HG02970 (cell line): ENCODE results near the gene RBMS1.
"Not testable (repeated sequence)": the region's sequence is repeated elsewhere in the genome, so short reads cannot be mapped to it uniquely, and the experiment has no call there.

ENCODE experiments used
- ATAC-seq: cut with Tn5 transposase; IDR thresholded peaks from one replicate; pipeline ENCODE4 v1.9.1; 2021; ENCODE audit warnings: mild to moderate bottlenecking, moderate library complexity, moderate number of reproducible peaks; ENCODE audit not compliant: unreplicated experiment, low FRiP score

RBMS1 gene

DNA sequence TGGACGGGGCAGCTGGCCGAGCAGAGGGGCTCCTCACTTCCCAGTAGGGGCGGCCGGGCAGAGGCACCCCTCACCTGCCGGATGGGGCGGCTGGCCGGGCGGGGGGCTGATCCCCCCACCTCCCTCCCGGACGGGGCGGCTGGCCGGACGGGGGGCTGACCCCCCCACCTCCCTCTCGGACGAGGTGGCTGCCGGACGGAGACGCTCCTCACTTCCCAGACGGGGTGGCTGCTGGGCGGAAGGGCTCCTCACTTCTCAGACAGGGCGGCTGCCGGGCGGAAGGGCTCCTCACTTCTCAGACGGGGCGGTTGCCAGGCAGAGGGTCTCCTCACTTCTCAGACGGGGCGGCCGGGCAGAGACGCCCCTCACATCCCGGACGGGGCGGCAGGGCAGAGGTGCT is 54.6 kb downstream of the RBMS1 start:
- not testable (repeated sequence) for ATAC-seq

DNA sequence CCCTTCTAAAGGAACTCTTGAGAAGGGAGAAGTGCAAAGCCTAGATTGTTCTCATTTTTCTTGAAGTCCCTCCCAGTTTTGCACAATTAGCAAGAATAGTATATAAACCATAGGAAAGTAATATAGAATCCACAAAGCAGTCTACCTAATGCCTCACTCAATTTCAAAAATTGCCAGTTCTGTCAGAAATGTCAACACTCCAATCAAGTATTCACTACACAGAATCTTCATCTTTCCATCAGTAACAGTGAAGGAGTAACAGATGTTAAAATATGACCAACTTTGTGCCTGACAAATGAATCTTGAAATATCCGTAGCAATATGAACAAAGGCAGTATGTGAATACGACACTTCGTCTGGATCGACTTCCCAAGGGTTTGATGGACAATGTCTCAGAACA is 56.3 kb downstream of the RBMS1 start:
- no peak for ATAC-seq

DNA sequence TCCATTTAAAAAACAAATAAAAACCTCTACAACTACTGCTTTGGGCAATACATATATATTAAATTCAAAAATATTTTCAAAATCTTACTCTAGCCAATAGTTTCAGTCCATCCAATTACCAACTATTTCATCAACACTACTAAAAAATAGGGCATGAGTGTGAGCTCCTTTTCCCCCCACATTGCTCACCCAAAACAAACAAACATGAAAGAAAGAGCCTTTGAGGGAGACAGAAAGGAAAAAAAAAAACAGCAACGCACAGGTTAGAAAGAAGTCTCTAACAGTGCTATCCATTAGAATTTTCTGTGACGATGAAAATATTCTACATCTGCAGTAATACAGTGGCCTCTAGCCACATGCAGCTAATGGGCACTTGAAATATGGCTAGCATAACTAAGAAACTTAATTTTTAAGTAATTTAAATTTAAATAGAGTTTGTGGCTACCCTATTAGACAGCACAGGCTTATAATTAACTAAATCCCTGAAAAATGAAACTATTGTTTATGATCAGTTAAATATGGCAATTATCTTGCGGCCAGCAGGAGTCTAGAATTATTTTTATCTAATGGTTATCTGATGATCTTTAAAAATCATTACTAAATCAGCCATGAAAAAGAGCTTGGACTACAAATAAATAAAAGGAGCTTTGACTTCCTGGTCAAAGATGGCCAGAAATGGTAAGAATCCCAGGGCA is 59.2 kb downstream of the RBMS1 start:
- no peak for ATAC-seq

DNA sequence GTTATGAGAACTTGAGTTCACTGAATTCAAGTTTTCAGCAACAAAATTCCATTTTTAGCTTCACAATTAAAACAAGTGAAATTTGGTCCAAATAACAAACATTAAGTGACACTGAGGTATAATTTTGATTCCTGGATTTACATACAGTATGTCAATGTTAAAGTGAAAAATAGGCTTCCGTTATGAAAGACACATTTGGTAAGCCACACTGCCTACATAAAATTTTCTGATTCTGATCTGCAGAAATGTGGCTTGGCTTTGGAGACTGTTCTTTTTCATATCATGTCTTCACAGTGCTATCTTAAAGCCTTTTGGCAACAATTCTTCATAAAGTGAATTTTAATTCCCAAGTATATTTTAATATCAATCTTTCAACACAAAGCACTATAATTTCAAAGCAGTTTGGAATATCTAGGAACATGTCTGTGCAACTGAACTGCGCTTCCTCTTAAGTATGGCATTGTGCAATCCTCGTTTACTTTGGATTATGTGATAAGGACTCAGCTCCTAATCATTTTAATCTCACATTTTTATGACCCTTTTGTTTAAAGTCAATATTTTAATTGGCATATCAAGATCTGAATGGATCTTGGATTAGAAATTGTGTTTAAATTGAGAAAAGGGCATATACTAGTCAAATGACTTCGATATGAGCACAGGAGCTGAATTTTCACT is 60.0 kb downstream of the RBMS1 start:
- ATAC-seq: no peak

DNA sequence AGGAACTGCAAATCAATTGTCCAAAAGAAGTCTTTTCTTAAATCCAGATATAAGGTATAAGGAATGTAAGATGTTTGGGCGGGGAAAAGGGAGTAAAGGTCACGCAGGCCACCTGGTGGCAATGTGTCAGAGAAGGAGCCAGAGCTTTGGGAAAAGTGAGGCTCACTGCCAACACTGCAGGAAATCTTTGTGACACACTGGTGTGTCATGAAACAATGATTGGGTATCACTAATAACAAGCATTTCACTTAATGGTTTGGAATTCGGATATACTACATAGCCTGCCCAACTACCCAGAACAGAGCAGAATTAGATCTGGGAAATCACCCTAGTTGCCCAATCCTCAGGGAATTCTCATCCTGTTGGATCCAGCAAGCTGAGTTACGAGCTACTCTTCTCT is 61.0 kb downstream of the RBMS1 start:
- no peak for ATAC-seq

DNA sequence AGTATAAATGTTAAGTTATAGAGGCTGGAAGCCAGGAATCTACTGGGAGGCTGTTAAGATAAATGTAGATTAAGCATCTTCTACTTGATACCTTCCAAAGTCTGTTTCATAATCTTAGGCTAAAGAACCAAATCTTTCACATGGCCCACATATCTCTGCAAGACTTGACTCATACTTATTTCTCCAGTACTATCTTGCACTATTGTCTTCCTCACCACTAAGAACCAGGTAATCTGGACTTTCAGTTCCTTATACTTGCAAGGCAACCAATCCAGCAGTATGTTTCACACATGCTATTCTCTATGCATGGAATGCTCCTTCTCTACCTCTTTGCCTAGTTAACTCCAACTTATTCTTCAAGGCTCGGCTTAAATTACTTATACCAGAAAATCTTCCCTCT is 62.2 kb downstream of the RBMS1 start:
- no peak for ATAC-seq

DNA sequence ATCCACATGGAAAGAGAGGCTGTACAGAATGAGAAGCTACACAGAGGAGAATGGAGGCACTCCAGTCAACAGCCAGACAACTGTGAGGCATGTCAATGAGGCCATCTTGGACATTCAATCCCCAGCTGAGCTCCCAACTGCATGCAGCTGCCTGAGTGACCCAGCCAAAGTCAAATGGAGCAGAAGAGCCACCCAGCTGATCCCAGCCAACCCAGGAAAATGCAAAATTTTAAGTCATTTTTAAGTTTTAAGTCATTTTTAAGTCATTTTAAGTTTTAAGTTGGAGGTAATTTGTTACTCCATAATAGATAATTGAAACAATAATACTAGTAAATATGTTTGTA is 63.6 kb downstream of the RBMS1 start:
- ATAC-seq: no peak

DNA sequence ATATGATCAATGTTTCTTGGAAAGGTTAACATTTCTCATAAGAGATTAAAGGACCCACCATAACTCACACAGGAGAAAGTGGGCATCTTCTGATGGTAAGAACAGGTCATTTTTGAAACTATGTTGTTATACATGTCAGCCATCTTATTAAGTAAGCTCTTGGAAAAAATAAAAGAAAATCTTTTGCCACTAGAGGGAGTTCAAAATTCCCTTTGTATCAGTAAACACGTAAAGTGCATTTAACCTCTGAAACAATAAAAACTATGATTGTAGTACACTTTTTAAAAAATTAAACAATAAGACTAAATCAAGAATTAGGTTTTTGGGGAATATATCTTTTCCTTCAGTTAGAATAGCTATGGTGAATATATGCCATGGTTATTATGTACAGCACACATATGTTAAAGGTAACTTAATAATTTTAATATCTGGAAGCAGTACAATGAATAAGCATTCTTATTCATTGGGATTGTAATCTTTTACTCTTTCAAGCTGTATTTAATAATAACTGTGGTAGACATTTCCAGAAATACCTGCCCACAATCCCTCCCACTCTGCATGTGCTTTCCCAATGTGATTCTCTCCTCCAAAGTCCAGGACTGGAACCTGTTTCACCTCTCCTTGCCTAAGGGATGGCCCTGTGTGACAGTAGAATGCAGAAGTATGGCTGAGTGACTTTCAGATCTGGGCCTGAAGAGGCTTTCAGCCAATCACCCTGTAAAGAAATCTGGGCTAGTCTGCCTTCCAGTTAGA is 64.2 kb downstream of the RBMS1 start:
- ATAC-seq: no peak

DNA sequence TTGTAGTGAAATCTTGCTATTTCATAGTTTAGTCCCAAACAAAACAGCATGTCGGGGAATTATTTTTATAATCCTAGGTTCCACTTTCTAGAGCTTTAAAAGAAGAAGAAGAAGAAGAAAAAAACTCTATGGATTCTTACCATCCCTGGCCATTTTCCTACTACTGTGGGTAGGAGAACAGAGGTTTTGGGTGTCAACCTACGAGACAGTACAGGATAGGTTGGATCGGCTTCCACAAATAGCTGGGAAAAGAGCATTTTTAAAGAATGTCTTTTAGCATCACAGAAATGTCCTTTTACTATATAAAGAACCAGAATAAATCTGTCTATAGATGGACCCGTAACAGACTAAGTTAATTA is 65.2 kb downstream of the RBMS1 start:
- ATAC-seq: no peak

DNA sequence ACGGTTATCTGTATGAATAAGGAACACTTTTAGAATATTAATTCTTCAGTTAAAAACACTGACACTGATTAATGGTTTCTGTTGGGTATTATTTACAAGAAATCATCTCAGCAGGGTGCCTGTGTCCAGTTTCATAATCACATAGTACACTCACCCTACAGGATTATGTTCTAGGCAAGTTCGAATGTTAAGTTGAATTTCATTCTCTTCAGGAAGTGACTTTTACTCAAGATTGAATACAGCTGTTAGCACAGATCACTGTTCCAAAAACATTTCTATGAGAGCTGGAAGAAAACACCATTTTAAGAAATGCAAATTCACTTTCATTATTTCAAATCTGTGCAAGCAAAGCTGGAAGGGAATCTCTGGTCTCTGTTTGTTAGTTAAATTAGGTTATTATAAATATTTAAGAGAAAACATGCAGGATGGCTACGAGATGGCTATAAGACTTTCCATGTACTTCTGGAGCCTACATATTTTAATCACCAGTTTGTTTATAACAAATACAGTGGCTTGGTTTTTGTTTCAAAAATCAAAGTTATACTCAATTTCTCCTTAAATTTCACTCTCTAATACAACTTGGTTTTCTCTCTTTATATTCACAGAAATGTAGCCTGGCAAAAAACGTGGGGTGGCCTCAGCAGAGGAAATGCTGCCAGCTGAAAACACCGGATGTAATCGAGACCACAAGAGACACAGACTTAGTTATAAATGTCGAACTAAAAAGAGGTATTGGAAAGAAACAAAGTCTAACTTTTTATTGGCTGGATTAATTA is 65.8 kb downstream of the RBMS1 start:
- no peak for ATAC-seq

DNA sequence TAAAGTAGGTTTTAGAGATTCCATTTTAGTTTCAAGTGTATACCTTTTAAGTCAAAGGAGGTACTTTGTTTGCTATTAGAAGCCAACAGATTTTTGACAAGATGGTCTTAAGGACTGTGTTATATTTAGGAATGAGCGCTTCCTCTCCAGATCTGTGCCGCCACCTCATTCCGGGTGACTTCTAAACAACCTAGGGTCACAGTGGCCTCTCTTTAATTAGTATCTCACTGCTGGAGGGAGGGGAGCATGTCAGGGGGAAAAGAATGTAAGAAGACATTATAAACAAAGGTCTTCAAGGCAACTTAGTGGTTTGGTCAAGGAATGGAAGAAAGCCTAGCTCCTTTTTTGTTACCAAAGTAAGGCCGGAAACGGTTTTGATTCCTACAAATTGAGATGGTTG is 67.0 kb downstream of the RBMS1 start:
- ATAC-seq: no peak

DNA sequence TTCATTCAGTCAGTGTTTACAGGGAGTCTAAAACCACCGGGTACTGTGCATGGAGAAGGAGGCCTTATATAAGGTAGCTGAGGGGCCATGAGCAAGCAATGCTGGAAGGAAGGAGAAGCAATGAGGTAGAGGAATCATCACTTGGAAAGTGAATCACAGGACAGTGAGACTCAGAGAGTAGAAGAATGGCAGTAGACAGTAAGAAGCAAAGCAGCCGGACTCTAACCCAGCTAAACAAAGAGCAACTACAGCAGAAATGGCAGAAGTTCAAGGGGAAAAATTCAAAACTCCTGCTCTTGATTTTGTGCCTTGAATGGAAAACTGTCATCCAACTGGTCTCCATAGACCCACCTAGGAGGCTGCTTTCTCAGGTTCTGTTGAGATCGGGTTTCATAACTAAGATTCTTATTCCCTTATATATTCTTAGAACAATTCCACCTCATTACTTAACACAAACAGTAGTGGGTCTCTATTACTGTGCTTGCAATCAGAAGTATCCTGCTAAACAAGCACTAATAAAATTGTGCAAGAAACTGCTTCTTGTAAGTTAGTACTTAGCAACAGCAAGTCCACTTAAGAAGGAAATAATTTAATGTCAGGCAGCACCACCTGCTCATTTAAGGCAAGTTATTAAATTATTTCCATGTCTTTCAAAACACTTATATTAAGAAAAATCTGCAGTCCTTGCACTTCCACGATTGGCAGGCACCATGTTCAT is 68.0 kb downstream of the RBMS1 start:
- ATAC-seq: no peak

DNA sequence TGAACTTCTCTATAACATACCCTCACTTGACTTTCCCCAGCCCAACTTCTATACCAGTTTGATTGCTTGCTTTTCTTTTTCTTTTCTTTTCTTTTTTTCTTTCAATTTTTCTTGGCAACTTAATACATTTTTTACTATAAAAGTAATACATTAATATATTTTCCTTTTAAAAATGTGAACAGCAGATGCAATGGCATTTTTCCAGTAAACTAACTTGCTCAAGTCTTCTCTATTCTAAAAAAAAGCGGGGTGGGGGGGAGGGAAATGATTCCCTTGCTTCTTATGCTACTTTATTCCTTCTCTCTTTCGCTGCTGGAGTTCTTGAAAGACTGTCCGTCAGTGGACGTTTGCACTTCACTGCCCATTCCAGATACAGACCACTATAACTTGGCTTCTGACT is 70.5 kb downstream of the RBMS1 start:
- no peak for ATAC-seq

DNA sequence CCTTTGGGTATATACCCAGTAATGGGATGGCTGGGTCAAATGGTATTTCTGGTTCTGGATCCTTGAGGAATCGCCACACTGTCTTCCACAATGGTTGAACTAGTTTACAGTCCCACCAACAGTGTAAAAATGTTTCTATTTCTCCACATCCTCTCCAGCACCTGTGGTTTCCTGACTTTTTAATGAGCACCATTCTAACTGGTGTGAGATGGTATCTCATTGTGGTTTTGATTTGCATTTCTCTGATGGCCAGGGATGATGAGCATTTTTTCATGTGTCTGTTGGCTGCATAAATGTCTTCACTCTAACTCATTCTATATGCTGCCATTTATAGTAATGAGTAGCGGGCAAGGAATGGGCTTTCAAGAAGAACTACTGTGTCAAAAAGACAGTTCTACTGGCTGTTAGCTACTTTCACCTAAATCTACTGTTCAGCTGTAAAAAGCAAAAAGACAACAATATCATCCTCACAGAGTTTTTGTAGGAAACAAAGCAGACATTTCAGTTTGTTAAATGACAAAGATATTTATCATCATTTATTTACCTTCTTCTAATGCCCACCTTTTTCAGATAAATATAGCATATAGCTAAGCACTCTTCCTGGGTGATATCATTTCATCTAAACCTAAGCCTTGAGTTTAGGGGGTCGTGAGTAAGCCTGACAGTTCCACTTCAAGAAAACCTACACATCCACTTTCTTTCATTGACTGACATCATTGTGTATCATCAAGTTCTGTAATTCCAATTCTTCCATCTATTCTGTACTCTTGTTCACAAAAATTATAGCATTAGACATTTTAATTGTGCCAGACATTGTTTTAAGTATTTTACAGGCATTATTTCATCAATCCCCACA is 71.7 kb downstream of the RBMS1 start:
- not testable (repeated sequence) for ATAC-seq

DNA sequence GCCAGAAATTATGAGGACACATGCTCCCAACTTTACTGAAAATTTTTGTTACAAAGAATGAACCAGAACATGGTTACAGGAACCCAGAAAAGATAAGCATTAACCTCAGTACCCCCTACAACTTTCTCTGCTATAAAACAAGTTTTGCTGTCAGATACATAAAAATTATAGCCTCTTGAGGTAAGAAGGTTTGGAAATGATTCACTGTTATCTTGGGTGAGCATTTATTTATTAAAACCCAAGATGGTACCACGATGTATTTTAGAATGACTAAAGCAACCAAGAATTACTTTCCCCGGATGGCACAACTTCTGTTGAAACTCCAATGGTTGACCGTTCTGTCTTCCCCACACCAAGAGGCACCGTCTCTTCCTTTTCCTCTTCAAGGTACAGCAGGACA is 72.9 kb downstream of the RBMS1 start:
- no peak for ATAC-seq

DNA sequence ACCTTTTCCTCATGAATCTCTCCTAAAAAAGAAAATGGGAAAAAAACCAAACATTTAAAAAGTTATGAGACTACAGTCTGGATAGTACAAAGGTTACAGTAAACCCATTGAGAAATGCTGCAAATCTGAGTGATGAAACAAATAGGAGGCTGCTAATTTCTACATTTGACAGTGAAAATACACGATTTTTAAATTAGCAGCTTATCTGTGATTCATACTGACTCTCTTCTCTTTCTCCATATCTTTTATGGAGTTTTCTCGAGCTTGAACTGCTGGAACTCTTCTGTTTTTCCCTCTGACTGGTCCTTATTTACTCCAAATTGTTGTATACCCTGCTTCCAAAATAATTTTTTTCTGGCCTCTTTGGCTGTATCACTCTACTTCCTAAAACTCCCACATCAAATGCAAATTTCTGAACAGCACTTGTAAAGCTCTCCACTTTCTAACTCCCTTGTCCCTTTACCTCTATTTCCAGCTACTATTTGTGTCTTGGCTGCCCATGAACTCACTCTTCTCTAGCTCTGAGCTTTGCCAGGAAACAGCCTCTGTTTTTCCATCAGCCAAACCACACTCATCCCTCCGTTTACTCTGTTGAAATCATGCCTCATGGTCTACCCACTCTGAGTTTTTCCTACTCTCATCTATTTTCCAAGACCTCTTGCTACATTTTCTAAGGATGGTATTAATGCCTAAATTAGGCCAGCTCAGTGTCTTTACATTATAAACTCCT is 73.7 kb downstream of the RBMS1 start:
- no peak for ATAC-seq

DNA sequence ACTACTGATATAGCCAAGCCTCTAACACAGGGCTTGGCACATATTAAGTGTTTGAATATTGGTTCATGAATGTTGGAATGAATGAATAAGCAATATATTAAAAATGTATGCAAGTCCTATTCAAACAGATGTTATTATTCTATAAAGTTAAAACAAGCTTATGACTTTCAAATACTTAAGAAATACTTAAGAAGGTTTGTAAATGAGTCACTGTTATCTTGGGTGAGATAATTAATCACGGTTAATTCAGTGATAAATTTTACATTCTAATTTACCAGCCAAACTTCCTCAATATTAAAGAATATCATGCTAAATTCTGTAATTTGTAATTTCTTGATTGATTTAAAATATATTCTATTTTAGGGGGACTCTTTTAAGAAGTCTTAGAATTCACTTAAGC is 74.8 kb downstream of the RBMS1 start:
- no peak for ATAC-seq

DNA sequence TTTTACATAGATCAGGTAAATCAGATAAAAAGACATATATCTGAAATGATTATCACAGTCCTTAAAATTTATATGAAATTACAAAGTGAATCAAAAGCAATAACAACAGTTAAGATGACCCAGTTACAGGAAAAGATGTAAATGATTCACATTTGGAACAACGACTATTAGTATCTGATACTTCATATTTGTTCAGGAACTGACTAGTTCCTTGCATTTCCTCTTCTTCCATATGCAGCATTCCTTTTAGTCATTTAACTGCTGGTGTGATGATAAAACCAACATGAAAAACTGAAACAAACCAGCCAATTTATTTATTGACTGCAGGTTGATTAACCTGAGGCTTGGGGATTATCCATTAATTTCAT is 75.2 kb downstream of the RBMS1 start:
- ATAC-seq: no peak
